Measurements from ENCODE around the gene ETS1.

The ETS1 gene

GRCh38 chr11:128451652-128452470 is 135.5 kb downstream of the ETS1 start:
- no peaks in the 10 kb centered on the region for H3K9me3 ChIP-seq (ENCODE audit: control insufficient read depth, insufficient read depth, low read depth, low read length)
- H3K4me1 ChIP-seq (ENCODE audit: control insufficient read depth, insufficient read depth, low read length), result no peaks in the 10 kb centered on the region
- CTCF ChIA-PET, result no interaction called here
- TF ChIP-seq, protein P1, sequence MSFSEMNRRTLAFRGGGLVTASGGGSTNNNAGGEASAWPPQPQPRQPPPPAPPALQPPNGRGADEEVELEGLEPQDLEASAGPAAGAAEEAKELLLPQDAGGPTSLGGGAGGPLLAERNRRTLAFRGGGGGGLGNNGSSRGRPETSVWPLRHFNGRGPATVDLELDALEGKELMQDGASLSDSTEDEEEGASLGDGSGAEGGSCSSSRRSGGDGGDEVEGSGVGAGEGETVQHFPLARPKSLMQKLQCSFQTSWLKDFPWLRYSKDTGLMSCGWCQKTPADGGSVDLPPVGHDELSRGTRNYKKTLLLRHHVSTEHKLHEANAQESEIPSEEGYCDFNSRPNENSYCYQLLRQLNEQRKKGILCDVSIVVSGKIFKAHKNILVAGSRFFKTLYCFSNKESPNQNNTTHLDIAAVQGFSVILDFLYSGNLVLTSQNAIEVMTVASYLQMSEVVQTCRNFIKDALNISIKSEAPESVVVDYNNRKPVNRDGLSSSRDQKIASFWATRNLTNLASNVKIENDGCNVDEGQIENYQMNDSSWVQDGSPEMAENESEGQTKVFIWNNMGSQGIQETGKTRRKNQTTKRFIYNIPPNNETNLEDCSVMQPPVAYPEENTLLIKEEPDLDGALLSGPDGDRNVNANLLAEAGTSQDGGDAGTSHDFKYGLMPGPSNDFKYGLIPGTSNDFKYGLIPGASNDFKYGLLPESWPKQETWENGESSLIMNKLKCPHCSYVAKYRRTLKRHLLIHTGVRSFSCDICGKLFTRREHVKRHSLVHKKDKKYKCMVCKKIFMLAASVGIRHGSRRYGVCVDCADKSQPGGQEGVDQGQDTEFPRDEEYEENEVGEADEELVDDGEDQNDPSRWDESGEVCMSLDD (tag by site-specific recombination; IDR thresholded peaks at IDR 0.05), result no peak
- TF ChIP-seq GLIS2 (tag by site-specific recombination; IDR thresholded peaks at IDR 0.05) (no peak), ZBTB7A (tag by site-specific recombination; IDR thresholded peaks at IDR 0.05; ENCODE audit: low read depth) (no peak), GLI2 (tag by site-specific recombination; IDR thresholded peaks at IDR 0.05; ENCODE audit: borderline replicate concordance, low read depth) (no peak), ZNF19 (tag by site-specific recombination; IDR thresholded peaks at IDR 0.05; ENCODE audit: low read depth) (no peak), ZNF518A (tag by site-specific recombination; conservative IDR thresholded peaks at IDR 0.05; ENCODE audit: low read depth) (no peak), KLF10 (tag by site-specific recombination; IDR thresholded peaks at IDR 0.05) (no peak)
- POLR2A ChIA-PET, result no interaction called here
- H3K36me3 ChIP-seq (ENCODE audit: control insufficient read depth in 2 of 2, insufficient read depth in 1 of 2, low read length in 2 of 2), result peaks cover 0 to 4% of the 10 kb centered on the region in 2 experiments; a peak in 1 of 3 replicates
- H3K4me3 ChIP-seq (ENCODE audit: low read depth, low read length), result no peak overlapping the region
- no peak overlapping the region for H3K27ac ChIP-seq (ENCODE audit: extremely low read depth, low read depth, low read length)

- CTCF ChIA-PET, result no interaction called here
- H3K4me3 ChIP-seq (ENCODE audit: low read depth, low read length), result no peak overlapping the region
- H3K27ac ChIP-seq (ENCODE audit: extremely low read depth, low read depth, low read length), result no peak overlapping the region
- no peaks in the 10 kb centered on the region for H3K9me3 ChIP-seq (ENCODE audit: control insufficient read depth, insufficient read depth, low read depth, low read length)
- POLR2A ChIA-PET, result no interaction called here
- H3K4me1 ChIP-seq (ENCODE audit: control insufficient read depth, insufficient read depth, low read length), result no peaks in the 10 kb centered on the region
- H3K36me3 ChIP-seq (ENCODE audit: control insufficient read depth in 2 of 2, insufficient read depth in 1 of 2, low read length in 2 of 2), result no peaks in the 10 kb centered on the region
- TF ChIP-seq ZNF433 (tag by site-specific recombination; IDR thresholded peaks at IDR 0.05; ENCODE audit: low read depth) (no peak), ZNF324 (tag by site-specific recombination; IDR thresholded peaks at IDR 0.05) (no peak), MYNN (tag by site-specific recombination; IDR thresholded peaks at IDR 0.05; ENCODE audit: borderline replicate concordance) (no peak), REPIN1 (tag by site-specific recombination; IDR thresholded peaks at IDR 0.05; ENCODE audit: low read depth) (no peak), ZBTB7A (tag by site-specific recombination; IDR thresholded peaks at IDR 0.05; ENCODE audit: low read depth) (no peak), OSR2 (tag by site-specific recombination; IDR thresholded peaks at IDR 0.05) (no peak), ZNF24 (tag by site-specific recombination; IDR thresholded peaks at IDR 0.05) (no peak), ZNF133 (tag by site-specific recombination; IDR thresholded peaks at IDR 0.05) (no peak), KLF9 (tag by site-specific recombination; IDR thresholded peaks at IDR 0.05; ENCODE audit: low read depth) (no peak), ZBTB8A (tag by site-specific recombination; IDR thresholded peaks at IDR 0.05) (no peak), ZNF248 (tag by site-specific recombination; IDR thresholded peaks at IDR 0.05) (no peak), ZNF521 (tag by site-specific recombination; IDR thresholded peaks at IDR 0.05) (no peak)
- TF ChIP-seq, protein P2, sequence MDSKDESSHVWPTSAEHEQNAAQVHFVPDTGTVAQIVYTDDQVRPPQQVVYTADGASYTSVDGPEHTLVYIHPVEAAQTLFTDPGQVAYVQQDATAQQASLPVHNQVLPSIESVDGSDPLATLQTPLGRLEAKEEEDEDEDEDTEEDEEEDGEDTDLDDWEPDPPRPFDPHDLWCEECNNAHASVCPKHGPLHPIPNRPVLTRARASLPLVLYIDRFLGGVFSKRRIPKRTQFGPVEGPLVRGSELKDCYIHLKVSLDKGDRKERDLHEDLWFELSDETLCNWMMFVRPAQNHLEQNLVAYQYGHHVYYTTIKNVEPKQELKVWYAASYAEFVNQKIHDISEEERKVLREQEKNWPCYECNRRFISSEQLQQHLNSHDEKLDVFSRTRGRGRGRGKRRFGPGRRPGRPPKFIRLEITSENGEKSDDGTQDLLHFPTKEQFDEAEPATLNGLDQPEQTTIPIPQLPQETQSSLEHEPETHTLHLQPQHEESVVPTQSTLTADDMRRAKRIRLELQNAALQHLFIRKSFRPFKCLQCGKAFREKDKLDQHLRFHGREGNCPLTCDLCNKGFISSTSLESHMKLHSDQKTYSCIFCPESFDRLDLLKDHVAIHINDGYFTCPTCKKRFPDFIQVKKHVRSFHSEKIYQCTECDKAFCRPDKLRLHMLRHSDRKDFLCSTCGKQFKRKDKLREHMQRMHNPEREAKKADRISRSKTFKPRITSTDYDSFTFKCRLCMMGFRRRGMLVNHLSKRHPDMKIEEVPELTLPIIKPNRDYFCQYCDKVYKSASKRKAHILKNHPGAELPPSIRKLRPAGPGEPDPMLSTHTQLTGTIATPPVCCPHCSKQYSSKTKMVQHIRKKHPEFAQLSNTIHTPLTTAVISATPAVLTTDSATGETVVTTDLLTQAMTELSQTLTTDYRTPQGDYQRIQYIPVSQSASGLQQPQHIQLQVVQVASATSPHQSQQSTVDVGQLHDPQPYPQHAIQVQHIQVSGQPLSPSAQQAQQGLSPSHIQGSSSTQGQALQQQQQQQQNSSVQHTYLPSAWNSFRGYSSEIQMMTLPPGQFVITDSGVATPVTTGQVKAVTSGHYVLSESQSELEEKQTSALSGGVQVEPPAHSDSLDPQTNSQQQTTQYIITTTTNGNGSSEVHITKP (tag by site-specific recombination; IDR thresholded peaks at IDR 0.05), result no peak
- TF ChIP-seq, protein P3, sequence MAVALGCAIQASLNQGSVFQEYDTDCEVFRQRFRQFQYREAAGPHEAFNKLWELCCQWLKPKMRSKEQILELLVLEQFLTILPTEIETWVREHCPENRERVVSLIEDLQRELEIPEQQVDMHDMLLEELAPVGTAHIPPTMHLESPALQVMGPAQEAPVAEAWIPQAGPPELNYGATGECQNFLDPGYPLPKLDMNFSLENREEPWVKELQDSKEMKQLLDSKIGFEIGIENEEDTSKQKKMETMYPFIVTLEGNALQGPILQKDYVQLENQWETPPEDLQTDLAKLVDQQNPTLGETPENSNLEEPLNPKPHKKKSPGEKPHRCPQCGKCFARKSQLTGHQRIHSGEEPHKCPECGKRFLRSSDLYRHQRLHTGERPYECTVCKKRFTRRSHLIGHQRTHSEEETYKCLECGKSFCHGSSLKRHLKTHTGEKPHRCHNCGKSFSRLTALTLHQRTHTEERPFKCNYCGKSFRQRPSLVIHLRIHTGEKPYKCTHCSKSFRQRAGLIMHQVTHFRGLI (tag by site-specific recombination; IDR thresholded peaks at IDR 0.05), result no peak
These were observed 136.3 kb downstream of the ETS1 start for GRCh38 chr11:128450882-128451651.

All from HEK293 (cell line).